IMR-90 (cell line): ENCODE measurements around the gene MCF2L2. TPM values are rescaled to one million over a fixed set of nuclear protein-coding genes. Genes with fewer than 3 reads are reported as not detected.

ENCODE experiments used
- ATAC-seq: fragments of 200-7000 bp; cut with Tn5 transposase; 2 replicates; pipeline ENCODE4 v1.9.1; 2020; ENCODE audit warnings: low read depth, mild to moderate bottlenecking, moderate library complexity
- BruUV-seq: library from RNA; stranded (reverse); fragments of 400-500 nt; replicated peaks from 2 replicates; lab custom pipeline; 2021; lab: Mats Ljungman, UMichigan
- CTCF ChIA-PET: fragments of 300-600 bp; formaldehyde crosslinking; extraction: SDS; loops from one replicate; lab custom pipeline; 2021; ENCODE audit warnings: antibody characterized with exemption; lab: Yijun Ruan, JAX
- POLR2A ChIA-PET: fragments of 300-600 bp; sonication (Branson Sonifier 250); formaldehyde crosslinking; loops from one replicate; lab custom pipeline; 2022; ENCODE audit warnings: antibody characterized with exemption; ENCODE audit not compliant: unreplicated experiment; lab: Charles Lee
- DNase-seq: peaks from one replicate; pipeline ENCODE4 v3.0.0; 2013
- H2AFZ ChIP-seq: replicated peaks from 2 replicates; pipeline ENCODE3; 2013; ENCODE audit warnings: low read length, mild to moderate bottlenecking; ENCODE audit not compliant: poor library complexity
- H2AK5ac ChIP-seq: 2 replicates; pipeline ENCODE4 v1.6.1; 2013; ENCODE audit warnings: low read depth, low read length, inconsistent platforms
- H2AK9ac ChIP-seq: replicated peaks from 2 replicates; pipeline ENCODE3; 2013; ENCODE audit warnings: mild to moderate bottlenecking, low read depth, low read length, moderate library complexity; ENCODE audit not compliant: poor library complexity
- H2BK120ac ChIP-seq: 2 replicates; pipeline ENCODE4 v1.6.1; 2013; ENCODE audit warnings: low read depth, low read length, inconsistent platforms
- H2BK15ac ChIP-seq: 3 replicates; pipeline ENCODE4 v1.6.1; 2013; ENCODE audit warnings: low read depth, low read length, inconsistent platforms
- H2BK20ac ChIP-seq: 2 replicates; pipeline ENCODE4 v1.6.1; 2013; ENCODE audit warnings: low read depth, mild to moderate bottlenecking, inconsistent platforms, low read length, moderate library complexity
- H2BK5ac ChIP-seq: 2 replicates; pipeline ENCODE4 v1.6.1; 2013; ENCODE audit warnings: mild to moderate bottlenecking, low read depth, low read length, inconsistent platforms; ENCODE audit not compliant: poor library complexity, severe bottlenecking
- H3K14ac ChIP-seq: replicated peaks from 2 replicates; pipeline ENCODE4 v1.6.1; 2013; ENCODE audit warnings: low read depth, low read length, inconsistent platforms
- H3K18ac ChIP-seq: 2 replicates; pipeline ENCODE4 v1.6.1; 2013; ENCODE audit warnings: low read depth, low read length, control low read depth
- H3K23ac ChIP-seq: 2 replicates; pipeline ENCODE4 v1.6.1; 2013; ENCODE audit warnings: low read depth, low read length, inconsistent platforms
- H3K27ac ChIP-seq: 2 replicates; pipeline ENCODE4 v1.5.1; 2013; ENCODE audit warnings: mild to moderate bottlenecking, control low read depth, low read length; ENCODE audit not compliant: insufficient read depth
- H3K27me3 ChIP-seq: 2 replicates; pipeline ENCODE4 v1.6.1; 2013; ENCODE audit warnings: low read length; ENCODE audit not compliant: control insufficient read depth, insufficient read depth
- H3K36me3 ChIP-seq: 2 replicates; pipeline ENCODE4 v1.6.1; 2013; ENCODE audit warnings: low read length, mixed read lengths; ENCODE audit not compliant: control insufficient read depth, insufficient read depth
- H3K4ac ChIP-seq: 2 replicates; pipeline ENCODE4 v1.6.1; 2013; ENCODE audit warnings: low read depth, low read length, inconsistent platforms
- H3K4me1 ChIP-seq: 2 replicates; pipeline ENCODE4 v1.6.1; 2013; ENCODE audit warnings: low read length, mixed read lengths; ENCODE audit not compliant: control insufficient read depth, insufficient read depth
- H3K4me2 ChIP-seq: 2 replicates; pipeline ENCODE4 v1.6.1; 2013; ENCODE audit warnings: low read depth, mild to moderate bottlenecking, control low read depth, low read length, moderate library complexity
- H3K4me3 ChIP-seq: 2 replicates; pipeline ENCODE4 v1.5.1; 2013; ENCODE audit warnings: low read depth, mild to moderate bottlenecking, control low read depth, low read length, moderate library complexity; ENCODE audit not compliant: insufficient read depth
- H3K56ac ChIP-seq: 2 replicates; pipeline ENCODE4 v1.6.1; 2013; ENCODE audit warnings: low read length, inconsistent platforms; ENCODE audit not compliant: insufficient read depth; ENCODE audit errors: extremely low read depth
- H3K79me1 ChIP-seq, 2 experiments: 2 replicates each; pipeline ENCODE4 v1.6.1; 2013; ENCODE audit warnings: low read length in 2 of 2, inconsistent platforms in 1 of 2, low read depth in 1 of 2
- H3K9ac ChIP-seq: 2 replicates; pipeline ENCODE4 v1.6.1; 2013; ENCODE audit warnings: low read depth, low read length, control low read depth
- H3K9me1 ChIP-seq: 2 replicates; pipeline ENCODE4 v1.6.1; 2013; ENCODE audit warnings: low read length, inconsistent platforms; ENCODE audit not compliant: insufficient read depth
- H3K9me3 ChIP-seq: 2 replicates; pipeline ENCODE4 v1.6.1; 2013; ENCODE audit warnings: low read length; ENCODE audit not compliant: control insufficient read depth, insufficient read depth
- H4K20me1 ChIP-seq: 2 replicates; pipeline ENCODE4 v1.6.1; 2013; ENCODE audit warnings: low read length, inconsistent platforms; ENCODE audit not compliant: insufficient read depth
- H4K5ac ChIP-seq: 2 replicates; pipeline ENCODE4 v1.6.1; 2013; ENCODE audit warnings: mild to moderate bottlenecking, low read depth, low read length, control low read depth
- H4K8ac ChIP-seq, 2 experiments: 2 replicates each; pipeline ENCODE4 v1.6.1; 2013; ENCODE audit warnings: low read depth in 2 of 2, low read length in 2 of 2, control low read depth in 1 of 2, inconsistent platforms in 1 of 2
- H4K91ac ChIP-seq: 2 replicates; pipeline ENCODE4 v1.6.1; 2013; ENCODE audit warnings: low read depth, low read length, inconsistent platforms; ENCODE audit not compliant: insufficient read depth
- MAFK ChIP-seq: IDR thresholded peaks from 2 replicates; pipeline ENCODE4 v1.6.1; 2012; ENCODE audit warnings: low read depth, low read length, improper control_type of control experiment
- MXI1 ChIP-seq: IDR thresholded peaks from 2 replicates; pipeline ENCODE4 v1.6.1; 2012; ENCODE audit warnings: low read depth, mild to moderate bottlenecking, low read length, moderate library complexity, borderline replicate concordance
- POLR2A ChIP-seq: IDR thresholded peaks from 2 replicates; pipeline ENCODE4 v1.6.1; 2012; ENCODE audit warnings: mild to moderate bottlenecking, low read depth, low read length
- RAD21 ChIP-seq: IDR thresholded peaks from 2 replicates; pipeline ENCODE4 v1.6.1; 2012; ENCODE audit warnings: low read length, improper control_type of control experiment
- RFX5 ChIP-seq: IDR thresholded peaks from 2 replicates; pipeline ENCODE4 v1.8.0; 2012; ENCODE audit warnings: low read depth, mild to moderate bottlenecking, low read length, moderate library complexity
- WGBS, 2 experiments: methylation state at CpG; one replicate each; pipeline versions ENCODE4 v1.1.5 to v1.1.7; 2013; ENCODE audit warnings: missing lambda C conversion rate in 2 of 2; ENCODE audit not compliant: insufficient read length in 1 of 2; ENCODE audit errors: extremely low coverage in 2 of 2; 5-methylcytosine and 5-hydroxymethylcytosine counted together
- dilution Hi-C: fragments of 300-500 bp; cut with HindIII; formaldehyde crosslinking; loops from one replicate; pipeline ENCODE4 v1.14.3; 2018; ENCODE audit warnings: low sequenced_read_pairs; ENCODE audit not compliant: unreplicated experiment
- in situ Hi-C: fragments of 300-500 bp; cut with MboI; formaldehyde crosslinking; loops from 3 replicates; pipeline ENCODE4 v1.14.3; 2019; ENCODE audit warnings: low sequenced_read_pairs, inconsistent platforms, mixed read lengths
- intact Hi-C: fragments of 100-400 bp; cut with micrococcal nuclease; formaldehyde crosslinking; loops from 2 replicates; pipeline ENCODE4 v1.10.0; 2022
- polyA plus RNA-seq, 3 experiments: library from polyadenylated mRNA; depleted of rRNA; stranded (reverse); fragments of >200 nt; gene quantifications; 2 replicates each; pipeline ENCODE4 v1.2.3, GENCODE V29; 2012; ENCODE audit warnings: low replicate concordance in 1 of 3
- total RNA-seq: library from RNA; depleted of rRNA; stranded (reverse); fragments of >200 nt; gene quantifications from 2 replicates; pipeline ENCODE4 v1.2.3, GENCODE V29; 2012

Gene MCF2L2
- total and polyA plus RNA-seq, 2 of the 4 experiments (the other 2 are of a cell fraction), result under 0.01 TPM; not detected in 1

DNA sequence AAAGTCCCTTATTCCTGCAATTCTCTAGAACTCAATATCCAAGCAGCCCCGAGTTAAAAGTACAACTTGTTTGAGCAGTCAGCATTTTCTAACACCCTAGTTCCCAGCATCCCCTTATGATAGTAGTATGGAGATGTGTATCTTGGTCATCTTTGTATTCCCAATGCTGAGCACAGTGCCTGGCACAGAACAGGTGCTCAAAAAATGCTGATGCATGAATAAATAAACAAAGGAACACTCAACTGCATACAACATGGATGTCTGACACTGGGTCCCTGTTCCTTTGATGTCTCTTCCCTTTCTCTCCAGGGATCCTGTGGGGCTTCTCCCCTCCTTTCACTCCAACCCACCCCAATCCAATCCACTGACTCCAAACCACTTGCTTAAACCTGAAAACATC is 199.2 kb downstream of the MCF2L2 start:
- dilution Hi-C loops, result no loop called here
- no peak overlapping the region for H2BK5ac ChIP-seq
- BruUV-seq, result no TSS peak
- H2BK120ac ChIP-seq, result no peak overlapping the region
- H3K18ac ChIP-seq, result no peak overlapping the region
- ATAC-seq (no peak), DNase-seq (no peak)
- H2AFZ ChIP-seq, result no peak overlapping the region
- no peak overlapping the region for H2AK9ac ChIP-seq
- no peak overlapping the region for H3K27ac ChIP-seq
- intact Hi-C loops, result no loop called here
- no peak overlapping the region for H3K4me2 ChIP-seq
- no peaks in the 10 kb centered on the region for H3K9me3 ChIP-seq
- no peak overlapping the region for H3K4me3 ChIP-seq
- TF ChIP-seq POLR2A (no peak), MAFK (peak; percentile 79), RFX5 (no peak), MXI1 (no peak), RAD21 (no peak)
- no peak overlapping the region for H3K56ac ChIP-seq
- no peak overlapping the region for H3K23ac ChIP-seq
- H3K14ac ChIP-seq, result no peak overlapping the region
- CTCF ChIA-PET, result no interaction called here
- H3K36me3 ChIP-seq, result no peaks in the 10 kb centered on the region
- POLR2A ChIA-PET, result no interaction called here
- no CpG with 5 or more reads among the region's 1 CpG for WGBS, 2 experiments
- in situ Hi-C loops, result no loop called here
- H3K9ac ChIP-seq, result no peak overlapping the region
- H2BK20ac ChIP-seq, result no peak overlapping the region
- no peak overlapping the region for H2AK5ac ChIP-seq
- no peak overlapping the region for H4K5ac ChIP-seq
- no peaks in the 10 kb centered on the region for H4K20me1 ChIP-seq
- H3K4ac ChIP-seq, result no peak overlapping the region
- H4K8ac ChIP-seq, result no peak overlapping the region
- H3K4me1 ChIP-seq, result no peaks in the 10 kb centered on the region
- H3K27me3 ChIP-seq, result peaks cover 22% of the 10 kb centered on the region
- no peaks in the 10 kb centered on the region for H3K9me1 ChIP-seq
- H4K91ac ChIP-seq, result no peak overlapping the region
- H2BK15ac ChIP-seq, result no peak overlapping the region
- no peaks in the 10 kb centered on the region for H3K79me1 ChIP-seq
